HUES48 (cell line): ENCODE results near the gene ACOT12.

Source experiments
- H3K27ac ChIP-seq: one replicate; pipeline ENCODE4 v1.7.0; 2013; ENCODE audit warnings: low read depth, low read length, inconsistent platforms
- H3K27me3 ChIP-seq: 2 replicates; pipeline ENCODE4 v1.6.1; 2013; ENCODE audit warnings: mild to moderate bottlenecking, low read length; ENCODE audit not compliant: control insufficient read depth, insufficient read depth
- H3K36me3 ChIP-seq: 2 replicates; pipeline ENCODE4 v1.6.1; 2013; ENCODE audit warnings: low read length; ENCODE audit not compliant: control insufficient read depth, insufficient read depth
- H3K4me1 ChIP-seq: 2 replicates; pipeline ENCODE4 v1.6.1; 2013; ENCODE audit warnings: mild to moderate bottlenecking, low read length; ENCODE audit not compliant: control insufficient read depth, insufficient read depth
- H3K4me3 ChIP-seq: 2 replicates; pipeline ENCODE4 v1.5.1; 2013; ENCODE audit warnings: mild to moderate bottlenecking, low read depth, low read length
- H3K9ac ChIP-seq: 2 replicates; pipeline ENCODE4 v1.6.1; 2013; ENCODE audit warnings: mild to moderate bottlenecking, low read depth, low read length, moderate library complexity
- H3K9me3 ChIP-seq: 2 replicates; pipeline ENCODE4 v1.6.1; 2013; ENCODE audit warnings: low read length; ENCODE audit not compliant: control insufficient read depth, insufficient read depth

The ACOT12 gene

DNA sequence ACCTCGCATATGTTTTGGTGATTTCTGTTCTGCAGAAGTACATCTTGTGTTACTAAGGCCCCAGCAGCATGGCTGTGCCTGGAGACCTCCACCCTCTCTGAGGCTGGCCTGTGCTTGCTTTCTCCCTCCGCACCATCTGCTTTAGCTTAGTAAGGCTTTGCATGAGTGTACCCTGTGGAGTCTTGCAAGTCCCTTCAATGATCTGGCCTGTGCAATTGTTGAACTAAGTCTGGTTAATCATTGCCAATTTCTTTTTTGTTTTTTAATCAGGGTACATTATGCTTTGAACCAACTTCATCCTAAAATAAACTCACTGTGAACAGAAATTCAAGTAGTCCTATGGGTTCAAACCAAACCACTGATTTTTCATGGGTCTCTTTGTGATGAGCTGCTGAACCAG lies 32.3 kb downstream of the ACOT12 start:
- Histone ChIP-seq H3K4me1 (peaks cover 10% of the 10 kb centered on the region), H3K27ac (no peak overlapping the region)

DNA sequence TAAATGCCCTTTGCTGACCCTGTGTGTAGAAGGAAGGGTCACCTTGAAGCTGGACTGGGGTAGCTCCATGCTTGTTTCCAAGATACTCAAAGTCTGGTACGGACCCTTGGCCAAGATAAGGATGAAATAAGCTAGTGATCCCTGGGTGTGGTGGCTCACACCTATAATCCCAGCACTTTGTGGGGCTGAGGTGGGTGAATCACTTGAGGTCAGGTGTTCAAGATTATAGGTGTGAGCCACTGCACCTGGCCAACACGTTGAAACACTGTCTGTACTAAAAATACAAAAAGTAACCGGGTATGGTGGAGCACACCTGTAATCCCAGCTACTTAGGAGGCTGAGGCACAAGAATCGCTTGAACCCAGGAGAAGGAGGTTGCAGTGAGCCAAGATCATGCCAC lies 33.3 kb downstream of the ACOT12 start:
- Histone ChIP-seq H3K9me3 (no peaks in the 10 kb centered on the region), H3K36me3 (no peaks in the 10 kb centered on the region), H3K27me3 (no peaks in the 10 kb centered on the region), H3K4me1 (peaks cover 10% of the 10 kb centered on the region), H3K27ac (no peak overlapping the region), H3K4me3 (no peak overlapping the region), H3K9ac (no peak overlapping the region)

More for the DNA sequence above, 32.3 kb downstream of the ACOT12 start:
- Histone ChIP-seq H3K4me3 (no peak overlapping the region), H3K27me3 (no peaks in the 10 kb centered on the region), H3K36me3 (no peaks in the 10 kb centered on the region), H3K9ac (no peak overlapping the region), H3K9me3 (no peaks in the 10 kb centered on the region)

DNA sequence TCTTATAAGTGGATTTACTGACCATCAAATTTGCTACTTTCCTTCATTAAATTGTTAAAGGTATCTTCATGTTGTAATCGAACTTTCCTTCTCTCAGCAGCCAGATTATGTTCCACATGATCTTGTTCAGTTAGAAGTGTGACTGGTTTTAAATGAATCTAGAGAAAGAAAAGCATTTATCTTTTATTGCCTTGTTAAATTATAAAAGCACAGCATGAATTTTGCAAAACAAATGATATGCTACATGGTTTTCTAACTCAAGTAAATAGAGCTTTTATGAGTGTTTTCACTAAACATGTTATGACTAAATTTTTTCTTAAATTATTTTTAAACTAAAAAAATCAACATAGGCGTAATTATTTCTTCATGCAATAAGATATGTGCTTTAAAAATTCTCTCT lies 34.1 kb downstream of the ACOT12 start:
- Histone ChIP-seq H3K4me3 (no peak overlapping the region), H3K27ac (no peak overlapping the region), H3K4me1 (peaks cover 10% of the 10 kb centered on the region), H3K9me3 (no peaks in the 10 kb centered on the region), H3K9ac (no peak overlapping the region), H3K36me3 (no peaks in the 10 kb centered on the region), H3K27me3 (no peaks in the 10 kb centered on the region)

DNA sequence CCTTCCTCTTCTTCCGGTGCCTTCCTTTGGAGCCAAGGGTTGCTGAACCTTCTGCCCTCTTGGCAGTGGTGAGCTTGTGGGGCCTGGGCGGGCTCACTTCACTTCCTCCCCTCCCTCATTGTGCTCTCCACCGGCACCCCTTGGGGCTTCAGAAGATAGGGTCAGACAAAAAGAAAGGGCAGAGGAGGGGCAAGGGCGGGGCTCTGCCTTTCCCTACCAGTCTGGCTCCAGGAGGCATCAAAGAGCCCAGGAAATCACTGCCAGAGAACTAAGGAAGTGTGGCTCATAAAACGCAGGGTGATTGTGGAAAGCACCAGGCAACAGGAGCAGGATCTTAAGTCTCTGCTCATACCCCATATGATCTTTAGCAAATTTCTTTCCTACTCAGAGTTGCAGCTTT lies 34.8 kb downstream of the ACOT12 start:
- Histone ChIP-seq H3K4me3 (no peak overlapping the region), H3K36me3 (no peaks in the 10 kb centered on the region), H3K4me1 (peaks cover 10% of the 10 kb centered on the region), H3K9ac (no peak overlapping the region), H3K27ac (no peak overlapping the region), H3K27me3 (no peaks in the 10 kb centered on the region), H3K9me3 (no peaks in the 10 kb centered on the region)

DNA sequence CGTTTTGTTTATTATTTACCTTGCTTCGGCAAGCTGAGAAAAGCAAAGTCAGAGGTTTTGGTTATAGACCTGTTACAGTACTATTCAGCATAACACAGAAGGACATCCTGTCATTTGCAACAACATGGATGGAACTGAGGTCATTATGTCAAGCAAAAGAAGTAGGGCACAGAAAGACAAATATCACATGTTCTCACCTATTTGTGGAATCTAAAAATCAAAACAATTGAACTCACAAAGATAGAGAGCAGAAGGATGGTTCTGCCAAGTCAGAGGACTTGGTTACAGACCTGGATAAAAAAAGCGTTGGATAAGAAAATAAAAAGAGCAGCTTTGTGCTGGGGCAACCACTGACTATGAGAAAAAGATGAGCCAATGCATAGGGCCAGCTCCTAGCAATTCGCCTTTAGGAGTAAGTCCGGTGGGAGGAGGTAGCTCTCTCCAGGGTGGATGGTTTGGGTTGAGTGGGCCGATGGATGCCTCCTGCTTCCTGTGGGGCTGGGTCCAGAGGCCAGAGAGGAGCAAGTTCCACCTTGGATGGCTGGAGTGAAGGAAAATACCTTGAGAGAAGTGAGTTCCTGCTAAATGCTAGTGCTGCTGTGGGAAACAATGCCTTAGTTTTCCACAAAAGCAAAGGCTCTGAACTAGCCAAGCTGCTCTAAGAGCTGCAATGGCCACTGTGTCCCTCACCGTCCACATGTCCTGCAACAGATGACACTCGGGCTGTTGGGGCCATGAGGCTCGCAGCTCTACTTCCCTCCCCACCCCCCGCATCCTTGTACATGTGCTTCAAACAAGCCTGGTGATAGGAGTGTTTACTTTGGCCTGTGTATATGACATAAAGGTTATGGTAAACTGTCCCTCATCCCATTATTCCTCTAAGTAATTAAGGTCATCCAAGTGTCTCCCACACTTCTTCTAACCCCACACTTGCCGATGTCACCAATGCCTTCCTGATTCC lies 38.4 kb downstream of the ACOT12 start:
- Histone ChIP-seq H3K36me3 (no peaks in the 10 kb centered on the region), H3K9ac (no peak overlapping the region), H3K27me3 (no peaks in the 10 kb centered on the region), H3K4me1 (peaks cover 12% of the 10 kb centered on the region), H3K27ac (no peak overlapping the region), H3K4me3 (no peak overlapping the region), H3K9me3 (no peaks in the 10 kb centered on the region)

DNA sequence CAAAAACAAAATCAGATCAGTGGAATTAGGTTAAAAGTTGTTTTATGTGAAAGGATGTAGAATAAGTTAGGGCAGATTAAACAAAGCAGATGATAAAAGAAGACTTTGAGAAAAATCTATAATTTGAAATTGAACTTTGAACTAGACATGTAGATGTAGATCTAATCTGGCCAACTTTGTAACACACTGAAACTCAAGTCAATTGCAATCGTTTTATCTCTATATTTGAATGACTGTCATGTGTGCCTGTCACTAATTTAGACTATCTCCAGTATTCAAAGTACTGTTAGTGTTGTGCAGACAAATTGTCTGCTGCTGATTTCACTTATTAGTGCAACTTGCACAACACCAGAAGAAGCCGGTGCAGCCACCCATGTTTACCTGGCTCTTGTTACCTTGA lies 39.8 kb downstream of the ACOT12 start:
- no peak overlapping the region for H3K9ac ChIP-seq
- peaks cover 13% of the 10 kb centered on the region for H3K4me1 ChIP-seq
- no peak overlapping the region for H3K27ac ChIP-seq
- H3K36me3 ChIP-seq, result no peaks in the 10 kb centered on the region
- no peaks in the 10 kb centered on the region for H3K9me3 ChIP-seq
- H3K27me3 ChIP-seq, result no peaks in the 10 kb centered on the region
- no peak overlapping the region for H3K4me3 ChIP-seq

DNA sequence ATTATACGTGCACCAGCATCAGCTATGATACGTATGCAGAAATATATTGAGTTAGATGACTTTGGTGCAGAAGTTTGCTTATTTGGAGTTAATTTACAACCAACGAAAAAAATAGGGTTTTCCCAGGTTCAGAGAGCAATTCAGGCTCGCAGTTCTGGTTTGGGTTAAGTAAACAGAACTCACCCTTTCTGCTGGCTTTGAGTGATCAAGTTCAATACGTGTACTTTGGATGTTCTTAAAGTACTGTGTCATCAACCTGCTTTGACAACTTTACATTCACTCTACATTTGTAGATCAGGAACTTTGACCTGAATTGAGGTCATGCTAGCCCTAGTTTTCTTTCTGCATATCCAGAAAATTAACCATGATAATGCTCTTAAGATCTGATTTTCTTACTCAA lies 40.7 kb downstream of the ACOT12 start:
- Histone ChIP-seq H3K36me3 (no peaks in the 10 kb centered on the region), H3K27me3 (no peaks in the 10 kb centered on the region), H3K4me3 (no peak overlapping the region), H3K27ac (no peak overlapping the region), H3K9me3 (no peaks in the 10 kb centered on the region), H3K4me1 (peaks cover 9% of the 10 kb centered on the region), H3K9ac (no peak overlapping the region)

DNA sequence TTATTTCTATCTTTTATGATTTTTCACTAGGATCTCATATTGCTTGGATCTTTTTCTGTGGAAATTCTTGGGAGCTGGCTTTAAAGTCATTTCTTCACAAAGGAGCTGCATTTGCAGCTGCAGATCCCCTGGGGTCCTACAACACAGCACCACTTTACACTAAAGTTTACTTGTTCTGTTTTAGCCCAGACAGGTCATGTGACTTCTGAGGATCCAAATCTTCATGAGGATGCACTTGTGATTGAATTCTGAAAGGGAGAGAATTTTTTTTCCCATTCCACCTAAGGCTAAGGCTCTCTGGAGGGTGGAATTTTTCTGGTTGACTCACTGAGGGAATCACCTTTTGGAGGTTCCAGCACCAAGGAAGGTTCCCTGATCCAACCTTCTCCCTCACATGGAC lies 43.4 kb downstream of the ACOT12 start:
- Histone ChIP-seq H3K27ac (no peak overlapping the region), H3K4me1 (peaks cover 9% of the 10 kb centered on the region), H3K4me3 (no peak overlapping the region), H3K27me3 (no peaks in the 10 kb centered on the region), H3K36me3 (no peaks in the 10 kb centered on the region), H3K9ac (no peak overlapping the region), H3K9me3 (no peaks in the 10 kb centered on the region)

DNA sequence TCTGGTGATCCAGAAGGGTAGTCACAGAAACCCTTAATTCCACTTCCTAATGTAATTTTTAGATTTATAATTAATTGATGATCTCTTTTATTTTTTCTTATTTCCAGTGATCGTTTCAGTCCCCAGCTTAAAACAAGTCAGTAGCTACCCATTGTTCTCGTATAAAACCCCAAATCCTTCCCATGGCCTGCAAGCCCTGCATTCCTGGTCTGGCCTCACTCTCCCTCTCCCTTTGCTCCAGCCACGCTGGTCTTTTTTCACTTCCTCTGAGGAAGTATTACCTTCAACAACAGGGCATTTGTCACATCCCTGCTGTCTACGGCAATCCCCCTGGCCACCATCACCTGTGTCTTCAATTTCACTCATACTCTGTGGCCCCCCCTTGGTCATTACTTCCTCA lies 44.8 kb downstream of the ACOT12 start:
- Histone ChIP-seq H3K36me3 (no peaks in the 10 kb centered on the region), H3K27me3 (no peaks in the 10 kb centered on the region), H3K9ac (no peak overlapping the region)

DNA sequence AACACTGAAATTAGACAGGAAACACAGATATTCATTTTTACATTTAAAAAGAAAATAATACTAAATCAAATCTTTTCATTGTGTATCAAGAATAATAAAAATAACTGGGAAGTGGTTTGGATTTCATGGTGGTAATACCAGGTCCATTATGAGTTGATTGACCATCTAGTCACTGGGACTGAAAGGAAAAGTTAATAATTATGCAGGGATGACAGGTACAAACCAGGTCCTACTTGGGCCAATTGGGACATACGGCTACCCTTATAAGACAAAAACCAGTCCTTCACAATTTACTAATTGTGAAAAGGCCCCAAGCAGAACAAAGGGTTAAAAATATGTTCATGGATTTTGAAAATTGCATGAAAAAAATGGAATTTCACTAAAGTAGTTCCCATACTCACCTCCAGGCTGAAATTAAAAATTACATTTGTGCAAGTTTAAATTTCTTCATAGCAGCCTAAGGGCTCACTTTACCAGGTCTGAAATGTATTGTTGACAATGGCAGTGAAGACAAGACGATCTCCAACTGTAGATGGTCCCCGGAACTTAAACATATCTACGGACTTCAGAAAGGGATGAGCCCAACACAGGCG lies 48.4 kb downstream of the ACOT12 start:
- Histone ChIP-seq H3K27me3 (no peaks in the 10 kb centered on the region), H3K4me3 (no peak overlapping the region), H3K27ac (no peak overlapping the region), H3K9ac (no peak overlapping the region), H3K36me3 (no peaks in the 10 kb centered on the region), H3K9me3 (no peaks in the 10 kb centered on the region), H3K4me1 (peaks cover 7% of the 10 kb centered on the region; the same call in 1 of the 2 replicates)

More for the DNA sequence above, 44.8 kb downstream of the ACOT12 start:
- H3K9me3 ChIP-seq, result no peaks in the 10 kb centered on the region
- no peak overlapping the region for H3K4me3 ChIP-seq
- H3K4me1 ChIP-seq, result peaks cover 9% of the 10 kb centered on the region
- H3K27ac ChIP-seq, result no peak overlapping the region

DNA sequence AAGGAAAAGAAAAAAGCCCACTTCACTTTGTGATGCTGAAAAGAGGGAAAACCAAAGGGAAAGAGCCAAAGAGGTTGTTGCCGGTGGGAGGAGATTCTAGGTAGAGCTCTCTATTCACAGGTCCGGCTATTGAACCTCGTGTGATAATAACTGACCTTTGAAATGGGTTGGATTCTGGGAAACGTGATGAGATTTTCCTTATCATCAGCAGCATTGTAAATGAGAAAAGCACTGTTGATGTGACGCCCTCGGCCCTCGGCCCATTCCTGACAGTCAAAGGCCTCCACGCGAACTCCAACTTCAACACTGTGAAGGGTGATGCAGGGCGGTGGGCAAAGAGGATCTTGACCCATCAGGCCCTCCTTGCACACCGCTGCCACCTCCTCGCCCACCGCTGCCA lies 49.2 kb downstream of the ACOT12 start:
- no peaks in the 10 kb centered on the region for H3K9me3 ChIP-seq
- H3K4me1 ChIP-seq, result peaks cover 3% of the 10 kb centered on the region; the same call in 1 of the 2 replicates
- no peak overlapping the region for H3K4me3 ChIP-seq

More for the DNA sequence above, 49.2 kb downstream of the ACOT12 start:
- Histone ChIP-seq H3K27me3 (no peaks in the 10 kb centered on the region), H3K9ac (no peak overlapping the region), H3K36me3 (no peaks in the 10 kb centered on the region), H3K27ac (no peak overlapping the region)
